MCF 10A (cell line): ENCODE measurements around the gene DGCR8. TPM values are rescaled to one million over a fixed set of nuclear protein-coding genes. Genes with fewer than 3 reads are reported as not detected.

Experiments
- BruUV-seq: library from RNA; stranded (reverse); fragments of 400-500 nt; replicated peaks from 2 replicates; lab custom pipeline; 2021; lab: Mats Ljungman, UMichigan
- CTCF ChIA-PET: fragments of 300-600 bp; sonication (Branson Sonifier 250); formaldehyde crosslinking; extraction: SDS; loops from one replicate; lab custom pipeline; 2021; ENCODE audit warnings: antibody characterized with exemption, inconsistent platforms; lab: Yijun Ruan, JAX
- POLR2A ChIA-PET: fragments of 300-600, 350-650 bp; sonication (Branson Sonifier 250); formaldehyde crosslinking; extraction: SDS; loops from one replicate; lab custom pipeline; 2020; ENCODE audit warnings: antibody characterized with exemption, inconsistent platforms; lab: Yijun Ruan, JAX
- DNase-seq: peaks from one replicate; pipeline ENCODE4 v3.0.0-alpha.2; 2018; ENCODE audit not compliant: unreplicated experiment
- H3K27ac Mint-ChIP-seq: one replicate; pipeline ENCODE4 v1.8.0; 2022; ENCODE audit warnings: mild to moderate bottlenecking, low read depth, mixed read lengths; ENCODE audit not compliant: unreplicated experiment
- H3K27me3 Mint-ChIP-seq: one replicate; pipeline ENCODE4 v1.8.0; 2022; ENCODE audit warnings: mixed read lengths; ENCODE audit not compliant: insufficient read depth, unreplicated experiment
- H3K36me3 Mint-ChIP-seq: one replicate; pipeline ENCODE4 v1.8.0; 2022; ENCODE audit warnings: mild to moderate bottlenecking, moderate library complexity, mixed read lengths; ENCODE audit not compliant: insufficient read depth, unreplicated experiment
- H3K4me1 Mint-ChIP-seq: one replicate; pipeline ENCODE4 v1.8.0; 2022; ENCODE audit warnings: mixed read lengths; ENCODE audit not compliant: insufficient read depth, unreplicated experiment
- H3K4me3 Mint-ChIP-seq: one replicate; pipeline ENCODE4 v1.8.0; 2022; ENCODE audit warnings: mild to moderate bottlenecking, moderate library complexity, mixed read lengths; ENCODE audit not compliant: unreplicated experiment
- H3K9me3 Mint-ChIP-seq: one replicate; pipeline ENCODE4 v1.8.0; 2022; ENCODE audit warnings: mixed read lengths; ENCODE audit not compliant: unreplicated experiment
- CTCF ChIP-seq: fragments of 200-600 bp; IDR thresholded peaks from one replicate; pipeline ENCODE4 v1.8.0; 2022; ENCODE audit warnings: antibody characterized with exemption, mild to moderate bottlenecking; ENCODE audit not compliant: unreplicated experiment
- intact Hi-C: fragments of 100-400 bp; cut with micrococcal nuclease; formaldehyde crosslinking; loops from 2 replicates; pipeline ENCODE4 v1.14.1; 2022
- total RNA-seq: library from RNA; stranded (reverse); gene quantifications from 2 replicates; pipeline ENCODE4 v1.2.3, GENCODE V29; 2022

The DGCR8 gene
- total RNA-seq, 1 experiment from 2014 or later, result 40.8 TPM

- ChIA-PET POLR2A (no interaction called here), CTCF (interaction anchor here (0.7 to 1.1 kb wide), 2 partner anchors 18 to 81 kb away, joined by 3 read pairs; no protein-coding TSS in a partner anchor)
- DNase-seq, result no peak
- intact Hi-C loops, result no loop called here
- H3K36me3 Mint-ChIP-seq, result peaks cover 5% of the 10 kb centered on the region
- no peak overlapping the region for H3K27ac Mint-ChIP-seq
- no peaks in the 10 kb centered on the region for H3K27me3 Mint-ChIP-seq
- no peaks in the 10 kb centered on the region for H3K4me1 Mint-ChIP-seq
- H3K4me3 Mint-ChIP-seq, result no peak overlapping the region
- no peaks in the 10 kb centered on the region for H3K9me3 Mint-ChIP-seq
- no peak for TF ChIP-seq CTCF
- BruUV-seq, result no TSS peak
These were observed 35.4 kb upstream of the DGCR8 start for GRCh38 chr22:20044495-20045151.

- H3K36me3 Mint-ChIP-seq, result peaks cover 9% of the 10 kb centered on the region
- no peak overlapping the region for H3K27ac Mint-ChIP-seq
These were observed 33.3 kb upstream of the DGCR8 start for GRCh38 chr22:20046730-20047129.

GRCh38 chr22:20051927-20052308 is 28.1 kb upstream of the DGCR8 start:
- ChIA-PET CTCF (no interaction called here), POLR2A (interaction anchor here (1.6 kb wide), 1 partner anchor 19 kb away, joined by 3 read pairs; no protein-coding TSS in a partner anchor)
- intact Hi-C loops, result no loop called here
- no peaks in the 10 kb centered on the region for H3K27me3 Mint-ChIP-seq
- no peak for TF ChIP-seq CTCF
- peaks cover 21% of the 10 kb centered on the region for H3K36me3 Mint-ChIP-seq
- H3K9me3 Mint-ChIP-seq, result no peaks in the 10 kb centered on the region
- no peak overlapping the region for H3K27ac Mint-ChIP-seq
- no peak for DNase-seq
- H3K4me1 Mint-ChIP-seq, result no peaks in the 10 kb centered on the region
- no TSS peak for BruUV-seq
- no peak overlapping the region for H3K4me3 Mint-ChIP-seq

More at GRCh38 chr22:20046730-20047129, 33.3 kb upstream of the DGCR8 start:
- no peak for TF ChIP-seq CTCF
- H3K9me3 Mint-ChIP-seq, result no peaks in the 10 kb centered on the region
- intact Hi-C loops, result no loop called here
- no peak overlapping the region for H3K4me3 Mint-ChIP-seq
- CTCF ChIA-PET, result interaction anchor here (1.6 kb wide), 1 partner anchor 14 kb away, joined by 5 read pairs; no protein-coding TSS in a partner anchor
- no TSS peak for BruUV-seq
- POLR2A ChIA-PET, result no interaction called here
- no peak for DNase-seq
- no peaks in the 10 kb centered on the region for H3K4me1 Mint-ChIP-seq
- H3K27me3 Mint-ChIP-seq, result no peaks in the 10 kb centered on the region

GRCh38 chr22:20052309-20053259 is 27.5 kb upstream of the DGCR8 start:
- intact Hi-C loops, result no loop called here
- Mint-ChIP-seq H3K4me1 (no peaks in the 10 kb centered on the region), H3K36me3 (peaks cover 21% of the 10 kb centered on the region), H3K4me3 (no peak overlapping the region), H3K27me3 (no peaks in the 10 kb centered on the region), H3K27ac (no peak overlapping the region), H3K9me3 (no peaks in the 10 kb centered on the region)
- BruUV-seq, result no TSS peak
- CTCF ChIA-PET, result interaction anchor here (0.5 kb wide), 1 partner anchor 23 kb away, joined by 4 read pairs; no protein-coding TSS in a partner anchor
- POLR2A ChIA-PET, result interaction anchor here (1.6 kb wide), 1 partner anchor 19 kb away, joined by 3 read pairs; no protein-coding TSS in a partner anchor
- DNase-seq, result no peak
- TF ChIP-seq CTCF, result no peak
